Fibroblast of pulmonary artery (primary cell): ENCODE measurements around the gene PPM1L.
A peak's percentile ranks its signal among the peaks of the same experiment; 100 is the strongest.
"Not testable (repeated sequence)": the region's sequence is repeated elsewhere in the genome, so short reads cannot be mapped to it uniquely, and the experiment has no call there.

ENCODE experiments used
- DNase-seq: peaks from one replicate; pipeline ENCODE4 v3.0.0-alpha.2; 2010; ENCODE audit warnings: low read depth
- H3K4me3 ChIP-seq: replicated peaks from 2 replicates; pipeline ENCODE4 v1.5.1; 2011; ENCODE audit warnings: low read depth, mild to moderate bottlenecking, control low read depth, low read length, moderate library complexity
- CTCF ChIP-seq: IDR thresholded peaks from 2 replicates; pipeline ENCODE4 v1.5.1; 2011; ENCODE audit warnings: mild to moderate bottlenecking, control low read depth, low read length, inconsistent platforms; ENCODE audit errors: missing control alignments

Gene PPM1L

GRCh38 chr3:161020256-161020655 lies 264.2 kb downstream of the PPM1L start:
- H3K4me3 ChIP-seq: no peak overlapping the region
- DNase-seq: no peak
- no peak for TF ChIP-seq CTCF

GRCh38 chr3:161025911-161026310 lies 269.9 kb downstream of the PPM1L start:
- no peak for TF ChIP-seq CTCF
- no peak overlapping the region for H3K4me3 ChIP-seq
- DNase-seq: no peak

GRCh38 chr3:161026612-161027510 lies 270.8 kb downstream of the PPM1L start:
- DNase-seq: no peak
- no peak overlapping the region for H3K4me3 ChIP-seq
- TF ChIP-seq CTCF: no peak

GRCh38 chr3:161028555-161029153 lies 272.6 kb downstream of the PPM1L start:
- no peak for TF ChIP-seq CTCF
- H3K4me3 ChIP-seq: no peak overlapping the region
- DNase-seq: no peak

GRCh38 chr3:161031134-161031533 lies 275.1 kb downstream of the PPM1L start:
- TF ChIP-seq CTCF: no peak
- H3K4me3 ChIP-seq: no peak overlapping the region
- DNase-seq: no peak

GRCh38 chr3:161034913-161035550 lies 279.0 kb downstream of the PPM1L start:
- DNase-seq: peak; percentile 67
- TF ChIP-seq CTCF: peak; percentile 4
- not testable (repeated sequence) for H3K4me3 ChIP-seq
